ENCODE results near the gene TMEM259. TPM values are rescaled to one million over a fixed set of nuclear protein-coding genes. Genes with fewer than 3 reads are reported as not detected.

TMEM259 gene
- total RNA-seq, 3 donors from 2014 or later = 112 to 156 (median 153) TPM

- H3K27me3 ChIP-seq = no peaks in the 10 kb centered on the region
- H3K4me1 ChIP-seq = peaks cover 0 to 7% of the 10 kb centered on the region in 2 donors
- H3K36me3 ChIP-seq = no peaks in the 10 kb centered on the region
- H3K4me3 ChIP-seq = no peak overlapping the region
- no peaks in the 10 kb centered on the region for H3K9me3 ChIP-seq
- intact Hi-C loops (cut with DNase I; ENCODE audit: low total_unique reads) = no loop called here
- TF ChIP-seq CTCF (IDR thresholded peaks at IDR 0.05) = no peak
- TF ChIP-seq POLR2A (IDR thresholded peaks at IDR 0.05) = no peak
- TF ChIP-seq POLR2AphosphoS5 (IDR thresholded peaks at IDR 0.05) = no peak
- no peak for DNase-seq (ENCODE audit: low spot score in 2 of 2)
- no peak overlapping the region for H3K27ac ChIP-seq
Measured at GRCh38 chr19:1035998-1036621, 15.2 kb upstream of the TMEM259 start.

GRCh38 chr19:1032264-1032867 lies 11.4 kb upstream of the TMEM259 start:
- intact Hi-C loops (cut with DNase I; ENCODE audit: low total_unique reads) = no loop called here
- no peaks in the 10 kb centered on the region for H3K9me3 ChIP-seq
- no peak overlapping the region for H3K4me3 ChIP-seq
- DNase-seq (ENCODE audit: low spot score in 2 of 2) = no peak
- H3K36me3 ChIP-seq = no peaks in the 10 kb centered on the region
- no peak for TF ChIP-seq POLR2AphosphoS5 (IDR thresholded peaks at IDR 0.05)
- TF ChIP-seq CTCF (IDR thresholded peaks at IDR 0.05) = no peak
- TF ChIP-seq POLR2A (IDR thresholded peaks at IDR 0.05) = no peak
- H3K27ac ChIP-seq = no peak overlapping the region
- H3K4me1 ChIP-seq = no peaks in the 10 kb centered on the region
- H3K27me3 ChIP-seq = no peaks in the 10 kb centered on the region

GRCh38 chr19:1028062-1028926 lies 7.4 kb upstream of the TMEM259 start:
- Histone ChIP-seq H3K4me1 (peaks cover 0 to 5% of the 10 kb centered on the region in 2 donors), H3K27ac (peak overlapping the region; percentile 98 to 99), H3K9me3 (no peaks in the 10 kb centered on the region), H3K27me3 (no peaks in the 10 kb centered on the region), H3K4me3 (peak overlapping the region; percentile 93 to 100 (median 98)), H3K36me3 (no peaks in the 10 kb centered on the region)
- TF ChIP-seq POLR2A (IDR thresholded peaks at IDR 0.05) = no peak
- peak; percentile 26 to 52 (median 49) for TF ChIP-seq POLR2AphosphoS5 (IDR thresholded peaks at IDR 0.05)
- intact Hi-C loops (cut with DNase I; ENCODE audit: low total_unique reads) = loop anchor here (5.0 kb wide), 1 partner anchor 74 kb away; the partner anchor contains the start of gene GPX4
- DNase-seq (ENCODE audit: low spot score in 2 of 2) = peak; percentile 78 to 81

GRCh38 chr19:1027650-1028061 lies 6.7 kb upstream of the TMEM259 start:
- TF ChIP-seq CTCF (IDR thresholded peaks at IDR 0.05) = no peak
- no peak for DNase-seq (ENCODE audit: low spot score in 2 of 2)
- Histone ChIP-seq H3K27ac (peak overlapping the region; percentile 98 to 99), H3K4me1 (peaks cover 0 to 5% of the 10 kb centered on the region in 2 donors), H3K36me3 (no peaks in the 10 kb centered on the region), H3K9me3 (no peaks in the 10 kb centered on the region), H3K27me3 (no peaks in the 10 kb centered on the region), H3K4me3 (peak overlapping the region; percentile 93 to 100 (median 98))
- intact Hi-C loops (cut with DNase I; ENCODE audit: low total_unique reads) = loop anchor here (5.0 kb wide), 1 partner anchor 75 kb away; the partner anchor contains the start of gene GPX4

- peaks cover 0 to 5% of the 10 kb centered on the region in 2 donors for H3K4me1 ChIP-seq
- DNase-seq (ENCODE audit: low spot score in 2 of 2) = no peak
- intact Hi-C loops (cut with DNase I; ENCODE audit: low total_unique reads) = loop anchor here (5.0 kb wide), 1 partner anchor 75 kb away; the partner anchor contains the start of gene GPX4
- no peaks in the 10 kb centered on the region for H3K36me3 ChIP-seq
- H3K9me3 ChIP-seq = no peaks in the 10 kb centered on the region
- TF ChIP-seq CTCF (IDR thresholded peaks at IDR 0.05) (peak in 1 of 3 donors; percentile 8), POLR2A (IDR thresholded peaks at IDR 0.05) (no peak), POLR2AphosphoS5 (IDR thresholded peaks at IDR 0.05) (no peak)
- no peaks in the 10 kb centered on the region for H3K27me3 ChIP-seq
- peak overlapping the region; percentile 98 to 99 for H3K27ac ChIP-seq
- peak overlapping the region; percentile 93 to 100 (median 98) for H3K4me3 ChIP-seq
Measured at GRCh38 chr19:1026783-1027649, 6.1 kb upstream of the TMEM259 start.
